Hepatocyte (in vitro differentiated cells): ENCODE results near the gene KMT5B. TPM values are rescaled to one million over a fixed set of nuclear protein-coding genes. Genes with fewer than 3 reads are reported as not detected.

Experiments
- DNase-seq: peaks from one replicate; pipeline ENCODE4 v3.0.0-alpha.2; 2016; ENCODE audit warnings: low spot score
- H2AFZ ChIP-seq: fragments of 200-600 bp; sonication (generic); 2 replicates; pipeline ENCODE4 v1.6.0; 2016; ENCODE audit warnings: antibody characterized with exemption, mild to moderate bottlenecking
- H3K27ac ChIP-seq: fragments of 200-600 bp; sonication (generic); 2 replicates; pipeline ENCODE4 v1.5.1; 2016; ENCODE audit warnings: mild to moderate bottlenecking
- H3K27me3 ChIP-seq: fragments of 200-600 bp; sonication (generic); 2 replicates; pipeline ENCODE4 v1.6.1; 2016
- H3K36me3 ChIP-seq: fragments of 200-600 bp; sonication (generic); replicated peaks from 2 replicates; pipeline ENCODE4 v1.5.1; 2016; ENCODE audit warnings: low read depth; ENCODE audit not compliant: insufficient read depth
- H3K4me1 ChIP-seq: fragments of 200-600 bp; sonication (generic); 2 replicates; pipeline ENCODE4 v1.5.1; 2016; ENCODE audit warnings: mild to moderate bottlenecking, moderate library complexity; ENCODE audit not compliant: insufficient read depth
- H3K4me2 ChIP-seq: fragments of 200-600 bp; sonication (generic); 2 replicates; pipeline ENCODE4 v1.6.0; 2016
- H3K4me3 ChIP-seq: fragments of 200-600 bp; sonication (generic); 2 replicates; pipeline ENCODE4 v1.5.1; 2016; ENCODE audit warnings: mild to moderate bottlenecking
- H3K79me2 ChIP-seq: fragments of 200-600 bp; sonication (generic); 2 replicates; pipeline ENCODE4 v1.6.0; 2017; ENCODE audit warnings: mild to moderate bottlenecking
- H3K9me2 ChIP-seq: fragments of 200-600 bp; sonication (generic); replicated peaks from 2 replicates; pipeline ENCODE4 v1.6.0; 2017; ENCODE audit warnings: mild to moderate bottlenecking; ENCODE audit not compliant: insufficient read depth
- H3K9me3 ChIP-seq: fragments of 200-600 bp; sonication (generic); 2 replicates; pipeline ENCODE4 v1.5.1; 2016; ENCODE audit warnings: low read depth, mild to moderate bottlenecking
- H4K20me1 ChIP-seq: fragments of 200-600 bp; sonication (generic); 2 replicates; pipeline ENCODE4 v1.6.0; 2016; ENCODE audit warnings: mild to moderate bottlenecking; ENCODE audit not compliant: insufficient read depth, poor library complexity, severe bottlenecking
- CTCF ChIP-seq: fragments of 200-600 bp; sonication (generic); IDR thresholded peaks from 2 replicates; pipeline ENCODE4 v1.5.1; 2016; ENCODE audit warnings: antibody characterized with exemption, mild to moderate bottlenecking; ENCODE audit not compliant: poor library complexity
- EZH2 ChIP-seq: fragments of 200-600 bp; sonication (generic); IDR thresholded peaks from 2 replicates; pipeline ENCODE4 v1.6.1; 2016; ENCODE audit warnings: antibody characterized with exemption, mild to moderate bottlenecking, borderline replicate concordance
- EZH2phosphoT487 ChIP-seq: fragments of 200-600 bp; sonication (generic); IDR thresholded peaks from one replicate; pipeline ENCODE4 v1.6.1; 2018; ENCODE audit warnings: antibody characterized with exemption, mild to moderate bottlenecking, low read depth, moderate library complexity; ENCODE audit not compliant: unreplicated experiment, severe bottlenecking
- WGBS: methylation state at CpG from one replicate; pipeline ENCODE4 v1.1.6; 2016; ENCODE audit warnings: low lambda C conversion rate; ENCODE audit errors: missing lambda C conversion rate; 5-methylcytosine and 5-hydroxymethylcytosine counted together
- polyA plus RNA-seq: library from polyadenylated mRNA; unstranded; fragments of >200 nt; fragmentation: Nextera tagmentation; extraction: Ambion mirVana; gene quantifications from 2 replicates; pipeline ENCODE4 v1.2.1, GENCODE V29; 2016
- total RNA-seq: library from RNA; depleted of rRNA; stranded (reverse); fragments of >200 nt; gene quantifications from 2 replicates; pipeline ENCODE4 v1.2.3, GENCODE V29; 2014

KMT5B gene
- total and polyA plus RNA-seq, 2 experiments from 2014 or later, result 29.9 to 36.0 TPM

GRCh38 chr11:68116974-68117373, 96.1 kb downstream of the KMT5B start:
- no peaks in the 10 kb centered on the region for H3K9me3 ChIP-seq
- no peak overlapping the region for H2AFZ ChIP-seq
- H4K20me1 ChIP-seq, result peaks cover 68% of the 10 kb centered on the region
- TF ChIP-seq EZH2phosphoT487 (no peak), CTCF (no peak), EZH2 (no peak)
- peak overlapping the region; percentile 98 for H3K27ac ChIP-seq
- no peaks in the 10 kb centered on the region for H3K27me3 ChIP-seq
- H3K9me2 ChIP-seq, result no peaks in the 10 kb centered on the region
- WGBS, result 23% methylated on average over 3 of the region's 3 CpGs
- H3K4me3 ChIP-seq, result no peak overlapping the region
- H3K4me1 ChIP-seq, result peaks cover 45% of the 10 kb centered on the region
- no peak for DNase-seq
- peak overlapping the region; percentile 81 for H3K4me2 ChIP-seq
- H3K79me2 ChIP-seq, result peaks cover 85% of the 10 kb centered on the region
- H3K36me3 ChIP-seq, result no peaks in the 10 kb centered on the region

DNA sequence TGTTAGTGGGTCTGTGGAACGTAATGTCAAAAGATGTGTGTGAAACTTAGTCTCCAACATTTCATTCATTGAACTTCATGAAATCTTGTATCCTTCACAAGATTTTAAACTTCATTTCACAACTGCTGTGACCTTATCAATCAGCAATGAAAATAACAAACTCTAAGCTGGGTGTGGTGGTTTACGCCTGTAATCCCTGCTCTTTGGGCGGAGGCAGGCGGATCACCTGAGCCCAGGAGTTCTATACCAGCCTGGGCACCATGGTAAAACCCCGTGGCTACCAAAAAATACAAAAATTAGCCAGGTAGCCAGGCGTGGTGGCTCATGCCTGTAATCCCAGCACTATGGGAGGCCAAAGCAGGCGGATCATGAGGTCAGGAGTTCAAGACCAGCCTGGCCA, 97.0 kb downstream of the KMT5B start:
- H3K9me3 ChIP-seq, result no peaks in the 10 kb centered on the region
- H3K9me2 ChIP-seq, result no peaks in the 10 kb centered on the region
- H3K4me2 ChIP-seq, result peak overlapping the region; percentile 81
- H3K27me3 ChIP-seq, result no peaks in the 10 kb centered on the region
- no peak overlapping the region for H3K4me3 ChIP-seq
- DNase-seq, result no peak
- WGBS, result 84% methylated on average over 6 of the region's 7 CpGs
- H3K4me1 ChIP-seq, result peaks cover 42% of the 10 kb centered on the region
- H3K79me2 ChIP-seq, result peaks cover 93% of the 10 kb centered on the region
- no peaks in the 10 kb centered on the region for H3K36me3 ChIP-seq
- H4K20me1 ChIP-seq, result peaks cover 75% of the 10 kb centered on the region
- peak overlapping the region; percentile 98 for H3K27ac ChIP-seq
- no peak overlapping the region for H2AFZ ChIP-seq
- TF ChIP-seq EZH2, result no peak

GRCh38 chr11:68115285-68115684, 97.8 kb downstream of the KMT5B start:
- WGBS, result 89% methylated on average over 1 of the region's 1 CpG
- H3K4me3 ChIP-seq, result no peak overlapping the region
- peaks cover 100% of the 10 kb centered on the region for H3K79me2 ChIP-seq
- H3K36me3 ChIP-seq, result no peaks in the 10 kb centered on the region
- no peak for DNase-seq
- no peak overlapping the region for H3K4me2 ChIP-seq
- H4K20me1 ChIP-seq, result peaks cover 83% of the 10 kb centered on the region
- no peak overlapping the region for H2AFZ ChIP-seq
- no peaks in the 10 kb centered on the region for H3K9me3 ChIP-seq
- H3K27me3 ChIP-seq, result no peaks in the 10 kb centered on the region
- TF ChIP-seq CTCF, result no peak
- no peak for TF ChIP-seq EZH2phosphoT487
- H3K4me1 ChIP-seq, result peaks cover 42% of the 10 kb centered on the region
- H3K27ac ChIP-seq, result no peak overlapping the region
- H3K9me2 ChIP-seq, result no peaks in the 10 kb centered on the region

DNA sequence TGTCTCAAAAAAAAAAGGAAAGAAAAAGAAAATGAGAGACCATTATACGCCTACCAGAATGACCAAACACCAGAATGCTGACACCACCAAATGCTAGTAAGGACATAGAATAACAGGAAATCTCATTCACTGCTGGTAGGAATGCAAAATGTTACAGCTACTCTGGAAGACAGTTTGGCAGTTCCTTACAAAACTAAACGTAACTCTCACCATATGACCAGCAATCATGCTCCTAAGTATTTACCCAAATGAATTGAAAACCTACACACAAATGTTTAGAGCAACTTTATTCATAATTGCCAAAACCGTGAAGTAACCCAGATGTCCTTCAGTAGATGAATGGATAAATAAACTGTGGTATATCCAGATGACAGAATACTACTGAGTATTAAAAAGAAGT, 99.1 kb downstream of the KMT5B start:
- Histone ChIP-seq H3K27ac (no peak overlapping the region), H2AFZ (no peak overlapping the region), H3K9me2 (no peaks in the 10 kb centered on the region), H3K4me2 (no peak overlapping the region), H3K27me3 (no peaks in the 10 kb centered on the region), H3K36me3 (no peaks in the 10 kb centered on the region), H3K9me3 (no peaks in the 10 kb centered on the region), H4K20me1 (peaks cover 85% of the 10 kb centered on the region), H3K79me2 (peaks cover 100% of the 10 kb centered on the region), H3K4me3 (no peak overlapping the region), H3K4me1 (peaks cover 34% of the 10 kb centered on the region)
- 75% methylated on average over 3 of the region's 3 CpGs for WGBS
- DNase-seq, result no peak
- TF ChIP-seq EZH2 (no peak), CTCF (peak; percentile 7)
